ENCODE results near the gene NDFIP1. TPM values are rescaled to one million over a fixed set of nuclear protein-coding genes. Genes with fewer than 3 reads are reported as not detected.

The NDFIP1 gene
- total RNA-seq, 3 donors from 2014 or later, result 45.7 to 53.2 (median 49.4) TPM

GRCh38 chr5:142197098-142197497 is 88.5 kb downstream of the NDFIP1 start:
- Histone ChIP-seq H3K9me3 (no peaks in the 10 kb centered on the region), H3K4me3 (no peak overlapping the region), H3K4me1 (ENCODE audit: low read depth) (no peaks in the 10 kb centered on the region), H3K36me3 (ENCODE audit: low read depth) (no peaks in the 10 kb centered on the region)
- no peak for TF ChIP-seq CTCF (IDR thresholded peaks at IDR 0.05)
- ATAC-seq (no peak), DNase-seq (no peak)
- intact Hi-C loops (cut with DNase I, micrococcal nuclease), result no loop called here

GRCh38 chr5:142197781-142198180 is 89.2 kb downstream of the NDFIP1 start:
- DNase-seq (no peak), ATAC-seq (no peak)
- Histone ChIP-seq H3K9me3 (no peaks in the 10 kb centered on the region), H3K36me3 (ENCODE audit: low read depth) (no peaks in the 10 kb centered on the region), H3K4me1 (ENCODE audit: low read depth) (no peaks in the 10 kb centered on the region), H3K4me3 (no peak overlapping the region)
- intact Hi-C loops (cut with DNase I, micrococcal nuclease), result no loop called here
- no peak for TF ChIP-seq CTCF (IDR thresholded peaks at IDR 0.05)

GRCh38 chr5:142199388-142199787 is 90.8 kb downstream of the NDFIP1 start:
- no peaks in the 10 kb centered on the region for H3K9me3 ChIP-seq
- no peaks in the 10 kb centered on the region for H3K36me3 ChIP-seq (ENCODE audit: low read depth)
- intact Hi-C loops (cut with DNase I, micrococcal nuclease), result no loop called here
- DNase-seq, result no peak
- H3K4me1 ChIP-seq (ENCODE audit: low read depth), result no peaks in the 10 kb centered on the region
- H3K4me3 ChIP-seq, result no peak overlapping the region
- no peak for TF ChIP-seq CTCF (IDR thresholded peaks at IDR 0.05)
- ATAC-seq, result no peak

GRCh38 chr5:142200387-142200786 is 91.8 kb downstream of the NDFIP1 start:
- Histone ChIP-seq H3K36me3 (ENCODE audit: low read depth) (no peaks in the 10 kb centered on the region), H3K4me3 (no peak overlapping the region), H3K4me1 (ENCODE audit: low read depth) (no peaks in the 10 kb centered on the region), H3K9me3 (no peaks in the 10 kb centered on the region)
- ATAC-seq (no peak), DNase-seq (no peak)
- intact Hi-C loops (cut with DNase I, micrococcal nuclease), result no loop called here
- TF ChIP-seq CTCF (IDR thresholded peaks at IDR 0.05), result no peak

- H3K4me3 ChIP-seq, result no peak overlapping the region
- intact Hi-C loops (cut with DNase I, micrococcal nuclease), result no loop called here
- no peaks in the 10 kb centered on the region for H3K9me3 ChIP-seq
- no peak for TF ChIP-seq CTCF (IDR thresholded peaks at IDR 0.05)
- H3K36me3 ChIP-seq (ENCODE audit: low read depth), result no peaks in the 10 kb centered on the region
- ATAC-seq, result no peak
- no peaks in the 10 kb centered on the region for H3K4me1 ChIP-seq (ENCODE audit: low read depth)
- DNase-seq, result no peak
Observed at GRCh38 chr5:142201471-142201887, 92.9 kb downstream of the NDFIP1 start.

GRCh38 chr5:142202282-142202681 is 93.7 kb downstream of the NDFIP1 start:
- ATAC-seq (no peak), DNase-seq (no peak)
- H3K4me3 ChIP-seq, result no peak overlapping the region
- no peaks in the 10 kb centered on the region for H3K4me1 ChIP-seq (ENCODE audit: low read depth)
- intact Hi-C loops (cut with DNase I, micrococcal nuclease), result no loop called here
- H3K9me3 ChIP-seq, result no peaks in the 10 kb centered on the region
- TF ChIP-seq CTCF (IDR thresholded peaks at IDR 0.05), result no peak
- H3K36me3 ChIP-seq (ENCODE audit: low read depth), result no peaks in the 10 kb centered on the region

Measured in mucosa of descending colon (tissue), 3 donors.